Lower leg skin (tissue), 4 donors: ENCODE data around the gene SERINC5. TPM values are rescaled to one million over a fixed set of nuclear protein-coding genes. Genes with fewer than 3 reads are reported as not detected.
"Not testable (repeated sequence)": the region's sequence is repeated elsewhere in the genome, so short reads cannot be mapped to it uniquely, and the experiment has no call there.

Experiments used
- DNase-seq, 2 donors: peaks; one replicate each; pipeline ENCODE4 v3.0.0-alpha.2; 2019; ENCODE audit warnings: low spot score in 2 of 2
- H3K4me3 ChIP-seq: fragments of 200-600 bp; sonication (generic); 2 replicates; pipeline ENCODE4 v1.5.1; 2017; ENCODE audit warnings: mild to moderate bottlenecking, low read depth; ENCODE audit not compliant: poor library complexity, severe bottlenecking
- CTCF ChIP-seq, 3 donors: fragments of 450-650 bp; IDR thresholded peaks; one replicate each; pipeline ENCODE4 v1.5.1; 2016; ENCODE audit warnings: antibody characterized with exemption in 3 of 3, mild to moderate bottlenecking in 3 of 3, moderate library complexity in 2 of 3
- POLR2A ChIP-seq, 2 donors: fragments of 450-650 bp; IDR thresholded peaks; one replicate each; pipeline ENCODE4 v1.6.1; 2016 to 2017; ENCODE audit warnings: antibody characterized with exemption in 2 of 2, mild to moderate bottlenecking in 1 of 2, moderate library complexity in 1 of 2
- WGBS, 2 donors: methylation state at CpG; one replicate each; pipeline ENCODE4 v1.1.5; 2018; 5-methylcytosine and 5-hydroxymethylcytosine counted together
- intact Hi-C: fragments of 100-400 bp; cut with DNase I; formaldehyde crosslinking; loops from one replicate; pipeline ENCODE4 v1.15.0; 2023; ENCODE audit warnings: low total_unique reads
- total RNA-seq, 4 donors: library from RNA; depleted of rRNA; stranded (reverse); fragments of >200 nt; gene quantifications; one replicate each; pipeline ENCODE4 v1.1.0, GENCODE V29; 2016

The SERINC5 gene
- total RNA-seq, 4 donors from 2014 or later: 49.6 to 61.4 (median 56.3) TPM

DNA sequence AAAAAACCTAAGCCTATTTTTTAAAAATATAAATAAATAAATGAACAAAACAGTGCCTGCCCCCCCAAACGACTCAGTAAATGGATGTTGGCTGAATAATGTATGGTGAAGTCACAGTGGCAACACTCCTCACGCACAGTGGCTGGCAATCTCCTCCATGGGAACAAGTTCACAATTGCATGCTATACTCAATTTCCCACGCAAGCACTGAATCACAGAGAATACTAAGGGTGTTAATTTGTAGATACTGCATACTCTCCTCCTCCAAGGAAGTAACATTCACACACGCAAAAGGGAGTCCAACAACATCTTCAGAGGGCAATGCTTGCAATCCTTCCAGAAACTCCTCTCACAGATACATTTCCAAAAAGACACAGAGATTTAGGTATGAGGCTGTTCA lies 47.5 kb downstream of the SERINC5 start:
- DNase-seq: no peak
- 54 to 65% methylated on average over 4 of the region's 4 CpGs for WGBS, 2 donors
- intact Hi-C loops: no loop called here
- no peak overlapping the region for H3K4me3 ChIP-seq
- TF ChIP-seq POLR2A (IDR thresholded peaks at IDR 0.05): no peak
- TF ChIP-seq CTCF (IDR thresholded peaks at IDR 0.05): no peak

GRCh38 chr5:80207832-80208231 lies 48.0 kb downstream of the SERINC5 start:
- WGBS, 2 donors: 79 to 84% methylated on average over 4 of the region's 4 CpGs
- DNase-seq: no peak
- TF ChIP-seq POLR2A (IDR thresholded peaks at IDR 0.05) (no peak), CTCF (IDR thresholded peaks at IDR 0.05) (no peak)
- no peak overlapping the region for H3K4me3 ChIP-seq
- intact Hi-C loops: no loop called here

DNA sequence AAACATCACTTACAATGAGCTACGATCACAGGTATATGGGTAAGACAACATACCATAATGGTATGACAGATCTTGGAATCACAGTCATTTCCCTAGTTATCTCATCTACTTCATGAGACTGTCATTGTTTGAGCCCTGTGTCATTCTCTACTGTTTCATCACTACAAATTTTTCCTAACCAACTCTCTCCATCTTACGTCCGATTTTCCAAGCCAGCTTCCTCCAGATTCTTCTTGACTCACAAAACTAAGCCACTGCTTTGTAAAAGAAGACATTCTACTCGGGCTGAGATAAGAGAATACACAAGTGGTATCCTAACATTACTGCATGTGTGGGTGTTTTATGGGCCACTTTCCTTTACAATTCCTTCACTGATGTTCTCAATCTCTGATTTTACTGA lies 49.6 kb downstream of the SERINC5 start:
- H3K4me3 ChIP-seq: no peak overlapping the region
- TF ChIP-seq CTCF (IDR thresholded peaks at IDR 0.05): no peak
- TF ChIP-seq POLR2A (IDR thresholded peaks at IDR 0.05): no peak
- intact Hi-C loops: no loop called here
- DNase-seq: no peak
- WGBS, 2 donors: 75% methylated on average over 4 of the region's 4 CpGs

DNA sequence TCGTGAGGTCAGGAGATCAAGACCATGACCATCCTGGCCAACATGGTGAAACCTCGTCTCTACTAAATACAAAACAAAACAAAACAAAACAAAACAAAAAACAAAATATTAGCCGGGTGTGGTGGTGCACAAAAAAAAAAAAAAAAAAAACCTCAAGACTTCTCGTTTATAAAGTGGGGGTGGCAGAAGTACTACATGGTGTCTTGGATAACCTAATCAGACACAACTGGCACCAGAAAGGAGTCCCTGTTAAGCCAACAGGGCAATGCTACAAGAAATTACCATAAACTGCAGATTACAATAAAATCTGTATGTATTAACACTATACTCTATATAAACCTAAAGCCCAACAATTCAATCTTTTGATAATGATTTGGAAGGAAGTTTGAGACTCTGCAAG lies 50.0 kb downstream of the SERINC5 start:
- no peak overlapping the region for H3K4me3 ChIP-seq
- TF ChIP-seq POLR2A (IDR thresholded peaks at IDR 0.05) (no peak), CTCF (IDR thresholded peaks at IDR 0.05) (no peak)
- no peak for DNase-seq
- intact Hi-C loops: no loop called here
- WGBS, 2 donors: 75 to 78% methylated on average over 4 of the region's 4 CpGs

DNA sequence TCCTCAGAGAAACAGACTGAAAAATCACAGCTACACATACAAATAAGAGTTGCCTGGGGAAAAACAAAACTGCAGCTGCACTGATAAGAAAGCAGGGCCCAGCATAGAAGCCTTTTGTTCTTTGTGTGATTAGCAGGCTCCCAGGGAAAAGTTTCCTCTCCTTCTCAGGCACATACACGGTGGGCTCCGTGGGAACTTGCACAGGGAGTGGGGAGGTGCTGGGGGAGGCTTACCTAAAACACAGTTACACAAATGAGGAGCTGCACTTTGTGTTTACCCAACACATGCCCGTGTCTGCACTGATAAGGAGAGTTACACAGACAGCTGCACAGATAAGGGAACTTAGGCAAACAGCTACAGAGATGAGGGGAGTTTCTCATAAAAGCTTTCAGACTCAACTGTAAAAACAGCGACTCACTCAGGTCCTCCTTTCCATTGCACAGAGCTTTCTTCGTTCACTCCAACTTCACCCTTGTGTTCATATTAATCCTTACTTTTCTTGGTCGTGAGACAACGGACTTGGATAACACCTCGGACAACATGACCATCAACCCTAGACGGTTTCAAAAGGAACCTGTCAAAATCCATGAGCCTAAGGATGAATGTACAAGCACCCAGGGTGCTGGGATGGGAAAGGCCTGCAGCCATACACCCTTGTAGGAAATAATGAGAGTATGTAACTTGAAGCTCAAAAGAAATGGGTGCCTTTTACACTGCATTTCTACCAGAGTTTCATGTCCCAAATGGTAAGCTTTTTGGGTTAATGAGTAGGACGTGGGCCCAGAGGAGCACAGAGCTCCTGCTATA lies 50.8 kb downstream of the SERINC5 start:
- TF ChIP-seq POLR2A (IDR thresholded peaks at IDR 0.05) (no peak), CTCF (IDR thresholded peaks at IDR 0.05) (no peak)
- 64 to 67% methylated on average over 10 of the region's 10 CpGs for WGBS, 2 donors
- no peak for DNase-seq
- no peak overlapping the region for H3K4me3 ChIP-seq
- intact Hi-C loops: no loop called here

DNA sequence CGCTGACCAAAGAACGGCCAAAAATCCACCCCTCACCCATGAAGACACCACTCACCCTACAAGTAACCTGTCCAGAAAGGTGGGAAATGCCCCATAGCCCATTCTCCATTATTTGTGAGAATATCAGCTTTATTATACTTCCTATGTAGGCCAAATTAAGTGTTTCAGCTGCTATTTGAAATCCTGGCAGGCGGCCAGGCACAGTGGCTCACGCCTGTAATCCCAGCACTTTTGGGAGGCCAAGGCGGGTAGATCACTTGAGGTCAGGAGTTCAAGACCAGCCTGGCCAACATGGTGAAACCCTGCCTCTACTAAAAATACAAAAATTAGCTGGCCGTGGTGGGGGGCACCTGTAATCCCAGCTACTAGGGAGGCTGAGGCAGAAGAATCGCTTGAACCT lies 54.1 kb downstream of the SERINC5 start:
- WGBS, 2 donors: 83 to 86% methylated on average over 7 of the region's 7 CpGs
- intact Hi-C loops, H3K4me3 ChIP-seq, DNase-seq: not testable (repeated sequence)
